ENCODE data around the gene DIS3. TPM values are rescaled to one million over a fixed set of nuclear protein-coding genes. Genes with fewer than 3 reads are reported as not detected.
A peak's percentile ranks its signal among the peaks of the same experiment; 100 is the strongest.
"Not testable (repeated sequence)": the region's sequence is repeated elsewhere in the genome, so short reads cannot be mapped to it uniquely, and the experiment has no call there.

Gene DIS3
- total and polyA plus RNA-seq, 9 of the 15 experiments (the other 6 are each of a cell fraction or from before 2014, with no cell fraction given): 6.0 to 48.9 (median 34.2) TPM

GRCh38 chr13:72806514-72806913 lies 24.8 kb upstream of the DIS3 start:
- peaks cover 21% of the 10 kb centered on the region; the same call in 1 of the 3 replicates for H3K36me3 ChIP-seq (ENCODE audit: control insufficient read depth, insufficient read depth, low read length)
- H4K20me1 ChIP-seq (replicated peaks; ENCODE audit: control insufficient read depth, insufficient read depth, low read length); H3K27me3 ChIP-seq (ENCODE audit: control insufficient read depth in 2 of 2, insufficient read depth in 2 of 2, low read length in 2 of 2); H3K9me3 ChIP-seq (replicated peaks; ENCODE audit: control insufficient read depth, insufficient read depth, low read depth, low read length); BruUV-seq (replicated peaks); CTCF ChIA-PET (ENCODE audit: low intra/inter-chr PET ratio); H3K4me3 ChIP-seq; H2AFZ ChIP-seq (ENCODE audit: low read depth, low read length); H3K27ac ChIP-seq (ENCODE audit: extremely low read depth, low read depth, low read length); H3K9me1 ChIP-seq (ENCODE audit: control insufficient read depth, insufficient read depth, low read length); H3K4me2 ChIP-seq (ENCODE audit: insufficient read depth, low read length); POLR2A ChIA-PET; H3K9ac ChIP-seq (ENCODE audit: insufficient read depth in 1 of 2, low read depth in 2 of 2, low read length in 2 of 2); H3K4me1 ChIP-seq (replicated peaks in 1 of 2; ENCODE audit: control insufficient read depth in 2 of 2, insufficient read depth in 2 of 2, low read length in 2 of 2); ATAC-seq; intact Hi-C loops (cut with micrococcal nuclease); H3K79me2 ChIP-seq (ENCODE audit: control insufficient read depth, insufficient read depth, low read length); FAIRE-seq; DNase-seq (ENCODE audit: extremely low read depth in 1 of 4, low spot score in 3 of 4): not testable (repeated sequence)
- in situ Hi-C loops (cut with MboI): loop anchor here (25.0 kb wide), 2 partner anchors 606 to 906 kb away; no protein-coding TSS in a partner anchor
- TF ChIP-seq ZNF146 (CRISPR knock-in tag; IDR thresholded peaks at IDR 0.05; ENCODE audit: unreplicated experiment): peak; percentile 88
- WGBS (ENCODE audit: insufficient coverage, low coverage, missing lambda C conversion rate): 100% methylated on average over 1 of the region's 1 CpG

- intact Hi-C loops (cut with micrococcal nuclease): no loop called here
- Histone ChIP-seq H3K9me3 (replicated peaks; ENCODE audit: control insufficient read depth, insufficient read depth, low read depth, low read length) (no peaks in the 10 kb centered on the region), H3K27me3 (ENCODE audit: control insufficient read depth in 2 of 2, insufficient read depth in 2 of 2, low read length in 2 of 2) (no peaks in the 10 kb centered on the region), H3K4me2 (ENCODE audit: insufficient read depth, low read length) (no peak overlapping the region), H3K4me3 (no peak overlapping the region), H2AFZ (ENCODE audit: low read depth, low read length) (no peak overlapping the region), H3K79me2 (ENCODE audit: control insufficient read depth, insufficient read depth, low read length) (no peaks in the 10 kb centered on the region; the same call in 2 of the 3 replicates), H3K27ac (ENCODE audit: extremely low read depth, low read depth, low read length) (no peak overlapping the region), H4K20me1 (replicated peaks; ENCODE audit: control insufficient read depth, insufficient read depth, low read length) (no peaks in the 10 kb centered on the region), H3K36me3 (ENCODE audit: control insufficient read depth, insufficient read depth, low read length) (peaks cover 24% of the 10 kb centered on the region; the same call in 2 of the 3 replicates), H3K9ac (ENCODE audit: insufficient read depth in 1 of 2, low read depth in 2 of 2, low read length in 2 of 2) (no peak overlapping the region), H3K9me1 (ENCODE audit: control insufficient read depth, insufficient read depth, low read length) (no peaks in the 10 kb centered on the region), H3K4me1 (replicated peaks in 1 of 2; ENCODE audit: control insufficient read depth in 2 of 2, insufficient read depth in 2 of 2, low read length in 2 of 2) (peaks cover 0 to 2% of the 10 kb centered on the region in 2 experiments; a peak in 1 of 5 replicates)
- DNase-seq (ENCODE audit: extremely low read depth in 1 of 4, low spot score in 3 of 4): no peak
- 100% methylated on average over 1 of the region's 1 CpG for WGBS (ENCODE audit: insufficient coverage, low coverage, missing lambda C conversion rate)
- ChIA-PET CTCF (ENCODE audit: low intra/inter-chr PET ratio) (no interaction called here), POLR2A (no interaction called here)
- FAIRE-seq: no peak
- in situ Hi-C loops (cut with MboI): loop anchor here (25.0 kb wide), 2 partner anchors 606 to 906 kb away; no protein-coding TSS in a partner anchor
- ATAC-seq: peak; percentile 42; the same call in 1 of the 3 replicates
- BruUV-seq (replicated peaks): no TSS peak
- TF ChIP-seq IRF9 (tag; IDR thresholded peaks at IDR 0.05) (no peak), GTF3C2 (IDR thresholded peaks at IDR 0.05; ENCODE audit: borderline replicate concordance, extremely low read depth, insufficient read length) (no peak), ZBTB7A (IDR thresholded peaks at IDR 0.05; ENCODE audit: borderline replicate concordance, control insufficient read depth, low read depth, low read length) (no peak), CEBPG (CRISPR knock-in tag; IDR thresholded peaks at IDR 0.05) (no peak), CEBPG (tag; conservative IDR thresholded peaks at IDR 0.05 in 1 of 2, IDR thresholded peaks at IDR 0.05 in 1 of 2) (peak in 1 of 2 experiments; percentile 29; a peak in 1 of 4 replicates), ATF6 (CRISPR knock-in tag; IDR thresholded peaks at IDR 0.05) (no peak)
Measured at GRCh38 chr13:72805676-72806346, 24.1 kb upstream of the DIS3 start.
